HG02571 (cell line): Measurements from ENCODE around the gene RPTOR.
"Not testable (repeated sequence)": the region's sequence is repeated elsewhere in the genome, so short reads cannot be mapped to it uniquely, and the experiment has no call there.

ENCODE experiments used
- ATAC-seq: cut with Tn5 transposase; IDR thresholded peaks from one replicate; pipeline ENCODE4 v1.9.1; 2021; ENCODE audit warnings: mild to moderate bottlenecking, moderate library complexity; ENCODE audit not compliant: unreplicated experiment

The RPTOR gene

DNA sequence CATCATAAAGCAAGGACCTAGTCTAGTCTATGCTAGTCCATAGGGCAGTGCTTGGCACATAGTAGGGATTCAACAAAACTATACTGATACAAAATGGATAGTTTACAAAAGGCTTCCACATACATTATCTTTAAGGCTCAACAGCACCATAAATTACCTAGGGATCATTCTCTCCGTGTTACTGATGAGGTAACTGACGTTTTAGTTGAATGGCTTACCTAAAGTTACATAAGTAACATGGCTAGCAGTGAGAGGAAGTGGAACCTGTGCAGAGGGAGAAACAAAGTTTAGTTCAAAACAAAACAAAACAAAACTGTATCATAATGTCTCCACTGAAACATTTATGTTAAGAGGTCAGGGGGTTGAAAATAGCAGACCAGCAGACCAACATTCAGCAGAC, 7.9 kb downstream of the RPTOR start:
- ATAC-seq, result no peak

GRCh38 chr17:80555266-80555665, 10.6 kb downstream of the RPTOR start:
- ATAC-seq, result no peak

GRCh38 chr17:80558046-80558445, 13.4 kb downstream of the RPTOR start:
- no peak for ATAC-seq

DNA sequence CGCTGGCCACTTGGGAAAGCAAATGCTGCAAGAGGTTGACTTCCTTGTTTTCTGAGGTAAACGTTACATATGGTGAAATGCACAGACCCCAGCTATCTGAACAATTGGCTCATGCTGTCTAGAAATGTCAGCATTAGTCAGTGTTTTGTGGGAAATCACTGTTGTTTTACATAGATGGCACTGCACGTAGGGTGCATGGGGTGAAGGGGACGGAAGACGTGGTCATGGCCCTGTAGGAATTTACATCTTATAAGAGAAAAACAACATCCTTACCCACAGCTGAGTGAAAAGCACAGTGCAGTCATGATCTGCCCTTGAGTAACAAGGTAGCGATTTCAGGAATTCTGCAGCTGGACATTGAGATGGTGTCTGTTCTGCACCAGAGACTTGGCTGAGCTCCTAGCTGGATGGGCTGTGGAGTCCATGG, 15.2 kb downstream of the RPTOR start:
- ATAC-seq, result no peak

DNA sequence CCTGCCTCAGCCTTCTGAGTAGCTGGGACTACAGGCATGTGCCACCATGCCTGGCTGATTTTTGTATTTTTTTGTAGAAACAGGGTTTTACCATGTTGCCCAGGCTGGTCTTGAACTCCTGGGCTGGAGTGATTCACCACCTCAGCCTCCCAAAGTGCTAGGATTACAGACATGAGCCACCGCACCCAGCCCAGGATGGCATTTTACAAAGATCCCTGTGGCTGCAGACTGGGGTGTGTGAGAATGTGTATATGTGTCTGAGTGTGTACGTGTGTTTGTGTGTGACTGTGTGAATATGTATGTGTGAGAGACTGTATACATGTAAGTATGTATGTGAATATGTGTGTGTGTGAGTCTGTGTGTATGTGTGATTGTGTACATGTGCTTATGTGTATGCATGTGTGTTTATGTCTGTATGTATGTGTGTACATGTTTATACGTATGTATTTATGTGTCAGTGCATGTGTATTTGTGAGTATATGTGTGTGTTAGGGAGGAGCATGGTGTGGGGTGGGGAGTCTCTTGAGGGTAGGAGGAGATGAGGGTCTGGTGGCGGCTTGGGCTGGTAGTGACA, 17.0 kb downstream of the RPTOR start:
- no peak for ATAC-seq

DNA sequence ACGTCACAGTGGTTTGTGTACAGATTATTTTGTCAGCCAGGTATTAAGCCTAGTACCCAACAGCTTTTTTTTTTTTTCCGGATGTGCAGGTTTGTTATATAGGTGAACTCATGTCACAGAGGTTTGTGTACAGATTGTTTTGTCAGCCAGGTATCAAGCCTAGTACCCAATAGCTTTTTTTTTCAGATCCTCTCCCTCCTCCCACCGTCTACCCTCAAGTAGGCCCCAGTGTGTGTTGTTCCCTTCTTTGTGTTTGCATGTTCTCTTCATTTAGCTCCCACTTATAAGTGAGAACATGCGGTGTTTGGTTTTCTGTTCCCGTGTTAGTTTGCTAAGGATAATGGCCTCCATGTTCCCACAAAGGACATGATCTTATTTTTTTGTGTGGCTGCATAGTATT, 19.9 kb downstream of the RPTOR start:
- no peak for ATAC-seq

DNA sequence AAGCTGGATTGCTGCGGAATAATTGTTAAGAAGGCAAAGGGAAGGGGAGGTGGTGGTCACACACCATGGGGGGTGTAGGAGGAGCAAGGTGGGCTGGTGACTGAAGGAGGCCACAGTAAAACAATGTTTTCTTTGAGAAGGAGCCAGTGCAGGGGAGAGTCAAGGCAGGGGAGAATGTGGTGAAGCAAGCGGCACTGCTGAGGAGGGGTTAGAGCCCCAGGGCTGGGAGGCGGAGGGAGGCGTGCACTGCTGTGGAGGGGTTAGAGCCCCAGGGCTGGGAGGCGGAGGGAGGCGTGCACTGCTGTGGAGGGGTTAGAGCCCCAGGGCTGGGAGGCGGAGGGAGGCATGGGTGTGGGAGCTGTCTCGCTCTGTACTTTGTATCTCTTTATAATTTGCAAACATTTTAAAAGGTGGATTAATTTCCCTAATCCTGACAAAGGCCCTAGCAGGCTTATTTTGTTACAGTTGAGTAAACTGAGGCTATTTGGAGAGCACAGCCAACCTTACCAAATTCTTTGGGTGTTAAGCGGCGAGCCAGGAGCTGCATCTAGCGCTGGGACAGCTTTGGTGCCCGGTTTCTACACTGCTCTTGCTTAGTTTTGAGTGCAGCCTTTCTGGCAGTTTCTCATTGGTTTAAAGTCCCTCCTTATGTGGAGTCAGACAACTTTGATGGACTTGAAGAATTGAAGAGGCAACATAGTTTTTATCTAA, 20.9 kb downstream of the RPTOR start:
- ATAC-seq, result no peak

GRCh38 chr17:80566054-80566400, 21.4 kb downstream of the RPTOR start:
- no peak for ATAC-seq

GRCh38 chr17:80568246-80568645, 23.6 kb downstream of the RPTOR start:
- ATAC-seq, result no peak

DNA sequence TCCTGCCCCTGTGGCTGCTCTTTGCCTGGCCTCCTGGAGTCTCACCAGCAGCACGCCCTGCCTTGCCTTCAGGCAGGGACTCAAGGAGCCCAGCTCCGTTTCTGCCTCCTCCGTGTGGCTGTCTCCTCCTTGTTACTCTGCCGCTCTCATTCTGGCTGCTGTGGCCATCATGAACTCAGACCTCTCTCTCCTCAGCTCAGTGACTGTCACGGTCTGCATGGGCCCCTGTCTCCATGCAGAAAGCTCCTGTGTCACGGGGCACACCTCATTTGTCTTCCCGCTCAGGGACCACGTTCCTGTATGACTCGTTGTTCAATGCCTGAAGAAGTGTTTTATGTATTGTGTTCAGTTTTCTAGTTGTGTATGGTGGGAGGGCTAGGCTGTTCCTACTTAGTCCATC, 25.3 kb downstream of the RPTOR start:
- ATAC-seq, result no peak

DNA sequence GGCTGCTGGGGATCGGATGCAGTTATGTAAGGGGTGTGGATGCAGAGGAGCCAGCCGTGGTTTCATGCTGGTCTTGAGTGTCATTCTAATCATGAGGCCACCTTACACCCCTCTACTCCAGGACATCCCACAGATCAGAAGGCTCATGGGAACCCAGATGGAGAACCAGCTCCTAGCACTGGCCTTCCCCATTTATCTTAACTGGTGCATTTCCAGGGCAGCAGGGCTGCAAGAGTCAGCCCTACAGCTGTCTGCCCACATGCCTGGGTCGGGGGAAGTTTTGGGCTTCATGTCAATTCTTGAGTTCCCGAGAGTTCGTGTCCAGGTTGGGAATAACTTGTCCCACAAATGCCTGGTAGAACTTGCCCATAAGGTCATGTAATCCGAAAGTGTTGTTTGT, 29.1 kb downstream of the RPTOR start:
- no peak for ATAC-seq

- no peak for ATAC-seq
These were observed 29.9 kb downstream of the RPTOR start for GRCh38 chr17:80574496-80574895.

- ATAC-seq, result no peak
These were observed 30.6 kb downstream of the RPTOR start for GRCh38 chr17:80575057-80575875.

- no peak for ATAC-seq
These were observed 33.4 kb downstream of the RPTOR start for GRCh38 chr17:80577876-80578570.

DNA sequence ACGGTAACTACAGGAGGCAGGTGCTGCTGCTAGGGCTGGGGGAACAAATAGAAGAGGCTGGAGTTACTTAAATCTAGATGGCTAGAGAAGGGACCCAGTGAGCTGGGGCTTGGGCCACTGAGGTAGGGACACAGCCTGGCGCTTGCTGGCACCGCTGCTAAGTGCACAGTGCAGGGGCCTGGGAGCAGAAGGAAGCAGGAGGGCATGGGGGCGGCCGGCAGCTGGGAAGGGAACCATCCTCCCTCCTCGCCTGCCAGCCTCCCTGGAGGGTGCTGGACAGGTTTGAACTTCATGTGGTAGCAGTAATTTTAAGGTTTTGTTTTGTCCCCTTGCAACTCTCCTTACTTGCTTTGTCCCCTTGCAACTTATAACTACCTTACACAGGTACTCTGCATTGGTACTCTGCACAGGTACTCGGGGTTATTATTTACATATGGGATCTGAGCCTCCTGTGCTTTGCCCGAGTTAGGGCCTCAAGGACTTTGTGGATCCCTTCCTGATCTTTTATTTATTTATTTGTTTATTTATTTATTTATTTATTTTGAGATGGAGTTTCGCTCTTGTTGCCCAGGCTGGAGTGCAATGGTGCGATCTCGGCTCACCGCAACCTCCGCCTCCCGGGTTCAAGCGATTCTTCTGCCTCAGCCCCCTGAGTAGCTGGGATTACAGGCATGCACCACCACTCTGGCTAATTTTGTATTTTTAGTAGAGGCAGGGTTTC, 34.2 kb downstream of the RPTOR start:
- ATAC-seq, result not testable (repeated sequence)

DNA sequence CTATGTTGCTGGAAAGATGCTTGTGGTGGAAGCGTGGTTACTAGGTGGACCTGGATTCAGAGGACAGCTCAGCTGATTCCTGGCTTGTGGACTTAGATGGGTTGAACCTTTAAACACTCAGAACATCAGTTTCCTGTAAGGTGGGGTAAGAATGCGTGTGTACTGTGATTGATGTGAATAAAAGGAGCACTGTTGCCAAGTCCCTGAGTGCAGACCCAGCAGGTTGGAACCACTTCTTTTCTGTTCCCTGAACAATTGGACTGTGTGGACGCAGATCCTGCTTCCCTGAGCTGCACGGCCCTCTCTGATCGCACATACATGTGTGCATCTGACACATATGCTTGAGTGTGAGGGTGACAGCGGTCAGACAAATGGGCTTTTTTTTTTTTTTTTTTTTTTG, 37.5 kb downstream of the RPTOR start:
- ATAC-seq, result no peak

DNA sequence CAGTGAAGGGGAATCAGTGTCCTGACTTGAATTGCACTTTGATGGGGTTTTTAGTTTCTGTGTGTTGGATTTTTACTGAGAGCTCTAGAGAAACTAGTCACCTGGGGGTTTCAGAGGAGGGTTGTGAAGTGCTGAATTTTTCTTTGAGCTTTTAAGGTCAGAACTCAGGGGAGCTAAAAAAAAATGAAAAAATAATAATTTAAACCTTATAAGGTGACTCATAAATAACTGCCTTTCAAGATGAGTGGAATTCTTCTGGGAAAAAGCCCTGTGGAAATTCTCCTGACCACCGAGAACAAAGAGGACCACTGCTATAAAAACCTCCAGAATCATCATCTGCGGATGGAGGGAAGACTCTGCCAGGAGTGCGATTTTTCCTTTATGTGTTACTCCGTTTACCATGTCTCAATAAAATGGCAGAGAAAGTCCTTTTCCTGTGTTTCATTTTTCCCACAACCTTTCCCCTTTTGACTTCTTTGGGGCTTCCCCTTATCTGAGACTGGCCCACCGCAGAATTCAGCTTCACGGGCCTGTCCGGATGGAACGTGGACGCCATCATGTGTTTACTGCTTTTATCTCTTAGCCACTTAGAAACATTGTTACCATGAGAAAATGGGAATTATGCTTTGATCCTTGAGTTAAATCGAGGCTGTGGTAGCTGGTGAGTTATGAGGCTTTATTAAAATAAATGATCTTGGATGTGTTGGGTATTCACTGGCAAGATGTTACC, 39.7 kb downstream of the RPTOR start:
- ATAC-seq, result no peak

DNA sequence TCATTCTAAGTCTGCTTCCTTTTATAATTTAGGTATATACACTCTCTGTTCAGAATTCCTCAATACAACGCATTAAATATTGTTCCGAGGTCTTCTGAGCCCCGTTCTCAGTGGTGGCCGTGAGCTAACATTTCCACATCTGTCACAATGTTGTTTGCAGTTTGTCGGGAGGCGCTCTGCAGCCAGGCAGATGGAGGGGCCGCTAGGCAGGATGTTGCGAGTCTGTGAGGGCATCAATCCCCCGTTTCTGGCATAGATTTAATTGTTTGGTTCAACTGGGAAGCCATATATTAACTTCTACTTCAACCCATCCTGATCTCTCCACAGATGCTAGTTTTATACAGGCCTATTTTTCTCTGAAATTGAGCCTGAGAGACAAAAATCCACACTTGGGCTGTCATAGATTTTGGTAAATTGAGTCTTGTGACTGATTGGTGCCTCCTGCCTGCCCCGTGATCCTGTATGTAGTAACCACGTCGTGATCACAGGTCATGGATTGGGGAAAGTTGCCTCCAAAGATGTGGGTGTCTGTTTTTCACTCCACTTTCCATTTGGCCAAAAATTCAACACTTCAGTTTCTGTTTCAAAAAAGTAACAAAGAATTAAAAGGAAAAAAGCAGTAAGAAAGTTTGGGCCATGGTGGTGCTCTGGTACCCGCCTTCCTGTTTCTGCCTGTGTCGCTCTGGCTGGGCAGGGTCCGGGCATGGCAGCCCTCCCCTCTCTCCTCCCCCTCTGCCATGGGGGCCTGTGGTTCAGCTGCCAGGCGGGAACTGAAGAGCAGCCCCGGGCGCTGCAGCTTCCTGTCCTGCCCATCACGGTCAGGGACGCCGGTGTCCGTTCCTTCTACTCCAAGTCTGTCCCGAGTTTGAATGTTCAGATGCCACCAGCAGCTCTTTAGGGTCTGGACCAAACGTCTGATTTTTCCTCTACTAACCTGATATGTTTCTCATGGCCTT, 41.5 kb downstream of the RPTOR start:
- no peak for ATAC-seq

DNA sequence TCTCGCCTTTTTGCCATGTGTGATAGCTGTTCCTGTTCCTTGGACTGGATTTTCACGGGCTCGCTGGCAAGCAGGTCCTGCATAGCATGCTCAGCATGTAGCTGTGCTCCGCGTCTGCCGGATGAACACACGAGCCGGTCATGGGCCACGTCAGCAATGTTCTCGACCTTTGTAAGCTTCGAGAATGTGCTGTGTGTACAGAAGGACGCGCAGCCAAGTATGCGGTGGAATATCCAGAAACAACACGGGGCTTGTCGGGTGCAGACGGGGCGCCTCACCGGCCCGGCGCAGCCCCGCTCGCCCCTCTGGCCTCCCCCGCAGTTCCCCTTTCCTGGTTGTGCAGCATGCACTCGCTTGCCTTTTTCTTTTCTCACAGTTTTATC, 42.2 kb downstream of the RPTOR start:
- ATAC-seq, result no peak
